ENCODE data around the gene UBR1.

UBR1 gene

GRCh38 chr15:43048935-43049334 is 56.9 kb downstream of the UBR1 start:
- TF ChIP-seq TCF12 (IDR thresholded peaks at IDR 0.05; ENCODE audit: low read depth) (no peak), EP300 (IDR thresholded peaks at IDR 0.05; ENCODE audit: borderline replicate concordance) (no peak), TAF1 (IDR thresholded peaks at IDR 0.05; ENCODE audit: low read depth) (no peak), EGR1 (IDR thresholded peaks at IDR 0.05) (no peak), YY1 (IDR thresholded peaks at IDR 0.05; ENCODE audit: low read depth) (no peak)

- TF ChIP-seq TCF12 (IDR thresholded peaks at IDR 0.05; ENCODE audit: low read depth) (no peak), YY1 (IDR thresholded peaks at IDR 0.05; ENCODE audit: low read depth) (no peak), REST (IDR thresholded peaks at IDR 0.05; ENCODE audit: low read depth) (no peak), ZBTB7A (IDR thresholded peaks at IDR 0.05; ENCODE audit: low read depth) (no peak), TAF1 (IDR thresholded peaks at IDR 0.05; ENCODE audit: low read depth) (no peak), NFIC (IDR thresholded peaks at IDR 0.05) (no peak), RAD21 (IDR thresholded peaks at IDR 0.05; ENCODE audit: low read depth) (no peak), EGR1 (IDR thresholded peaks at IDR 0.05) (no peak), TEAD4 (IDR thresholded peaks at IDR 0.05) (no peak), USF1 (IDR thresholded peaks at IDR 0.05) (no peak), CREB1 (IDR thresholded peaks at IDR 0.05; ENCODE audit: low read depth) (no peak), MAX (IDR thresholded peaks at IDR 0.05) (no peak), CEBPB (IDR thresholded peaks at IDR 0.05) (no peak), EP300 (IDR thresholded peaks at IDR 0.05; ENCODE audit: borderline replicate concordance) (no peak), FOXM1 (IDR thresholded peaks at IDR 0.05; ENCODE audit: borderline replicate concordance, low read depth) (no peak)
These were observed 59.4 kb downstream of the UBR1 start for GRCh38 chr15:43046484-43046883.

GRCh38 chr15:43042885-43043284 is 63.0 kb downstream of the UBR1 start:
- TF ChIP-seq ZBTB7A (IDR thresholded peaks at IDR 0.05; ENCODE audit: low read depth) (no peak), TAF1 (IDR thresholded peaks at IDR 0.05; ENCODE audit: low read depth) (no peak), YY1 (IDR thresholded peaks at IDR 0.05; ENCODE audit: low read depth) (no peak), FOXM1 (IDR thresholded peaks at IDR 0.05; ENCODE audit: borderline replicate concordance, low read depth) (no peak), CEBPB (IDR thresholded peaks at IDR 0.05) (no peak), TEAD4 (IDR thresholded peaks at IDR 0.05) (no peak), CREB1 (IDR thresholded peaks at IDR 0.05; ENCODE audit: low read depth) (no peak), EGR1 (IDR thresholded peaks at IDR 0.05) (no peak), USF1 (IDR thresholded peaks at IDR 0.05) (no peak), REST (IDR thresholded peaks at IDR 0.05; ENCODE audit: low read depth) (no peak)

GRCh38 chr15:43029476-43029875 is 76.4 kb downstream of the UBR1 start:
- no peak for TF ChIP-seq REST (IDR thresholded peaks at IDR 0.05; ENCODE audit: low read depth)
- TF ChIP-seq CREB1 (IDR thresholded peaks at IDR 0.05; ENCODE audit: low read depth) = no peak
- TF ChIP-seq TEAD4 (IDR thresholded peaks at IDR 0.05) = no peak
- no peak for TF ChIP-seq YY1 (IDR thresholded peaks at IDR 0.05; ENCODE audit: low read depth)
- TF ChIP-seq ZBTB7A (IDR thresholded peaks at IDR 0.05; ENCODE audit: low read depth) = no peak
- TF ChIP-seq EGR1 (IDR thresholded peaks at IDR 0.05) = no peak
- no peak for TF ChIP-seq USF1 (IDR thresholded peaks at IDR 0.05)
- no peak for TF ChIP-seq MAX (IDR thresholded peaks at IDR 0.05)
- no peak for TF ChIP-seq RAD21 (IDR thresholded peaks at IDR 0.05; ENCODE audit: low read depth)
- no peak for TF ChIP-seq TCF12 (IDR thresholded peaks at IDR 0.05; ENCODE audit: low read depth)

All from Ishikawa (cell line).